RWPE2 (cell line): ENCODE results near the gene SKIC8.

Experiments
- ATAC-seq: fragments of 200-7000 bp; cut with Tn5 transposase; 3 replicates; pipeline ENCODE4 v1.9.1; 2021; ENCODE audit warnings: low read depth
- DNase-seq: peaks from one replicate; pipeline ENCODE4 v3.0.0-alpha.2; 2020; ENCODE audit warnings: low spot score
- H3K27ac ChIP-seq: fragments of 450-650 bp; 2 replicates; pipeline ENCODE4 v1.5.1; 2017; ENCODE audit warnings: mild to moderate bottlenecking; ENCODE audit not compliant: poor library complexity, severe bottlenecking
- H3K27me3 ChIP-seq: fragments of 250-450 bp; sonication (Bioruptor Pico); 2 replicates; pipeline ENCODE4 v1.5.1; 2021; ENCODE audit warnings: mild to moderate bottlenecking, moderate library complexity; ENCODE audit not compliant: insufficient read depth, poor library complexity, severe bottlenecking
- H3K36me3 ChIP-seq: fragments of 250-450 bp; sonication (Bioruptor Pico); 2 replicates; pipeline ENCODE4 v1.5.1; 2020; ENCODE audit warnings: low read depth, mild to moderate bottlenecking, moderate library complexity
- H3K4me1 ChIP-seq: fragments of 250-450 bp; sonication (Bioruptor Pico); 2 replicates; pipeline ENCODE4 v1.5.1; 2021; ENCODE audit warnings: mild to moderate bottlenecking, moderate library complexity; ENCODE audit not compliant: insufficient read depth, poor library complexity, severe bottlenecking
- H3K4me3 ChIP-seq: fragments of 250-450 bp; sonication (Bioruptor Pico); 2 replicates; pipeline ENCODE4 v1.5.1; 2021; ENCODE audit warnings: mild to moderate bottlenecking, moderate library complexity; ENCODE audit not compliant: severe bottlenecking
- H3K9me3 ChIP-seq: fragments of 250-450 bp; sonication (Bioruptor Pico); 2 replicates; pipeline ENCODE4 v1.5.1; 2021; ENCODE audit warnings: mild to moderate bottlenecking, moderate library complexity; ENCODE audit not compliant: severe bottlenecking
- TF ChIP-seq, protein P1 (sequence below): fragments of 450-650 bp; IDR thresholded peaks from one replicate; pipeline ENCODE4 v1.5.1; 2017; ENCODE audit warnings: mild to moderate bottlenecking, moderate library complexity; ENCODE audit not compliant: poor library complexity, severe bottlenecking

Gene SKIC8

DNA sequence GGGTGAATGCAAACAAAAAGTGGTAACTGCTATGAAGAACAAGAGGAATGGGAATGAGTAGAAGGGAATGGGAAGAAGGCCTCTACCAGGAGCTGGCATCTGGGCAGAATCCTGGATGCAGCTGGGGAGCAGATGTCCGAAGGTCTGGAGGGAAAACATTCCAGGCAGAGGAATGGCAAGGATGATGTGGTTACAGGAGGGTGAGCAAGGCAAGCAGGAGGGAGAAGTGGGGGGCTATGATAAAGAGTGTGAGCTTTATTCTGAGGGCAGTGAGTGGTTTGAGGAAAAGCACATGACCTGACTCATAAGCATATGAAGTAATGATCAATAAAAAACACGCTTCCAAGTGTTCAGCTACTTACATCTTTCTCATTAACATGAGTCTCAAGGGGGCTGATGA lies 17.1 kb downstream of the SKIC8 start:
- Histone ChIP-seq H3K27me3 (no peaks in the 10 kb centered on the region), H3K4me3 (no peak overlapping the region), H3K4me1 (no peaks in the 10 kb centered on the region), H3K9me3 (no peaks in the 10 kb centered on the region), H3K36me3 (peaks cover 63% of the 10 kb centered on the region), H3K27ac (no peak overlapping the region)
- ATAC-seq: no peak
- TF ChIP-seq, protein P1, sequence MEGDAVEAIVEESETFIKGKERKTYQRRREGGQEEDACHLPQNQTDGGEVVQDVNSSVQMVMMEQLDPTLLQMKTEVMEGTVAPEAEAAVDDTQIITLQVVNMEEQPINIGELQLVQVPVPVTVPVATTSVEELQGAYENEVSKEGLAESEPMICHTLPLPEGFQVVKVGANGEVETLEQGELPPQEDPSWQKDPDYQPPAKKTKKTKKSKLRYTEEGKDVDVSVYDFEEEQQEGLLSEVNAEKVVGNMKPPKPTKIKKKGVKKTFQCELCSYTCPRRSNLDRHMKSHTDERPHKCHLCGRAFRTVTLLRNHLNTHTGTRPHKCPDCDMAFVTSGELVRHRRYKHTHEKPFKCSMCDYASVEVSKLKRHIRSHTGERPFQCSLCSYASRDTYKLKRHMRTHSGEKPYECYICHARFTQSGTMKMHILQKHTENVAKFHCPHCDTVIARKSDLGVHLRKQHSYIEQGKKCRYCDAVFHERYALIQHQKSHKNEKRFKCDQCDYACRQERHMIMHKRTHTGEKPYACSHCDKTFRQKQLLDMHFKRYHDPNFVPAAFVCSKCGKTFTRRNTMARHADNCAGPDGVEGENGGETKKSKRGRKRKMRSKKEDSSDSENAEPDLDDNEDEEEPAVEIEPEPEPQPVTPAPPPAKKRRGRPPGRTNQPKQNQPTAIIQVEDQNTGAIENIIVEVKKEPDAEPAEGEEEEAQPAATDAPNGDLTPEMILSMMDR: no peak
- no peak for DNase-seq

GRCh38 chr15:78280319-78281072 lies 18.9 kb downstream of the SKIC8 start:
- Histone ChIP-seq H3K27me3 (no peaks in the 10 kb centered on the region), H3K4me3 (no peak overlapping the region), H3K4me1 (no peaks in the 10 kb centered on the region), H3K36me3 (peaks cover 45% of the 10 kb centered on the region), H3K27ac (no peak overlapping the region), H3K9me3 (no peaks in the 10 kb centered on the region)
- no peak for ATAC-seq
- no peak for DNase-seq
- TF ChIP-seq, protein P1: no peak

DNA sequence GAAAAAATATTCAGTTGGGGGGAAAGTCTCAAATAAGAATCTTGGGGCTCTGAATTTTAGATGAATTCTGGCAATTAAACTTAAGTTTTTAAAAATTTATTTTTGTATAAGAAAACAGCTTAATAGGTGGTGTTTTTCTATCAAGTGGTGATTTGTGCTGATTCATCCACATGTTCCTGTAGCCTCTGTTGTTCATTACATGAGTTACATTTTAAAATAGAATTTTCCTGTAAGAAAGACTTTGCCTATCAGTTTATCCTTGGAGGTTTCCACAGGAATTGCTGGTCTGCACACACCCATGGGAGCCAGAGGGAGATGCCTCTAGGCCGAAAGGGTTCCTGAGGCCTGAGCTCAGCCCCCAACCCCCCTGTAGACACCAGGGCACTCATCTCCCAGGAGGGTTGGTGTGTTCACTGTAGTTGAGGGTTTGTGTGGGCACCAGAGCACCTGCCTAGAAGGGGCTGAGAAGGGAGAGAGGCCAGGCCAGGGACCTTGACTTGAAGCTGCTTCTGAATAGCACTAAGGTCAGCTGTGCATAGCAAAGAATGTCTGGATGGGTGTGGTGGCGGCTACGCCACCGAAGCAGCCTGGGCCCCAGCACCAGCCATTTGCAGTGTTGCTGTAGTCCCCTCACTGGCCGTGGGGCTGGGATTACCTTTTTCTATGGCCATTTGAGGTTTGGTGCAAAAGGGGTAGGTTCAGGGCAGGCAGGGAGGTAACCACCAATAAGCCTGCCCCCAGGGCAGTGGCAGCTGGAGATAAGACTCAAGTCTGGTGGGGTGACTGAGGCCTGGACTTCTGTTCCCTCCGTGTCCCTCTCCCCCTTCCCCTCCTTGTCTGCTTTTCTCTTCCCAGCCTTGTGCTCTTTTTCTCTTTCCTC lies 23.1 kb downstream of the SKIC8 start:
- Histone ChIP-seq H3K36me3 (peaks cover 5% of the 10 kb centered on the region; the same call in 1 of the 2 replicates), H3K4me3 (no peak overlapping the region), H3K27me3 (no peaks in the 10 kb centered on the region), H3K4me1 (no peaks in the 10 kb centered on the region), H3K9me3 (no peaks in the 10 kb centered on the region), H3K27ac (no peak overlapping the region)
- DNase-seq (no peak), ATAC-seq (no peak)
- TF ChIP-seq, protein P1: no peak

GRCh38 chr15:78274994-78275393 lies 24.4 kb downstream of the SKIC8 start:
- H3K27me3 ChIP-seq: no peaks in the 10 kb centered on the region

More at GRCh38 chr15:78274994-78275393, 24.4 kb downstream of the SKIC8 start:
- ATAC-seq (no peak), DNase-seq (no peak)
- Histone ChIP-seq H3K36me3 (no peaks in the 10 kb centered on the region; the same call in 1 of the 2 replicates), H3K4me1 (no peaks in the 10 kb centered on the region), H3K4me3 (no peak overlapping the region), H3K27ac (no peak overlapping the region), H3K9me3 (no peaks in the 10 kb centered on the region)
- TF ChIP-seq, protein P1: no peak
